Raji (cell line): ENCODE data around the gene FSTL4.

Source experiments
- POLR2A ChIP-seq: IDR thresholded peaks from 2 replicates; pipeline ENCODE4 v1.6.1; 2011; ENCODE audit warnings: low read depth, low read length, control low read depth; ENCODE audit not compliant: insufficient read depth

FSTL4 gene

GRCh38 chr5:133406977-133407632 is 205.2 kb downstream of the FSTL4 start:
- no peak for TF ChIP-seq POLR2A

DNA sequence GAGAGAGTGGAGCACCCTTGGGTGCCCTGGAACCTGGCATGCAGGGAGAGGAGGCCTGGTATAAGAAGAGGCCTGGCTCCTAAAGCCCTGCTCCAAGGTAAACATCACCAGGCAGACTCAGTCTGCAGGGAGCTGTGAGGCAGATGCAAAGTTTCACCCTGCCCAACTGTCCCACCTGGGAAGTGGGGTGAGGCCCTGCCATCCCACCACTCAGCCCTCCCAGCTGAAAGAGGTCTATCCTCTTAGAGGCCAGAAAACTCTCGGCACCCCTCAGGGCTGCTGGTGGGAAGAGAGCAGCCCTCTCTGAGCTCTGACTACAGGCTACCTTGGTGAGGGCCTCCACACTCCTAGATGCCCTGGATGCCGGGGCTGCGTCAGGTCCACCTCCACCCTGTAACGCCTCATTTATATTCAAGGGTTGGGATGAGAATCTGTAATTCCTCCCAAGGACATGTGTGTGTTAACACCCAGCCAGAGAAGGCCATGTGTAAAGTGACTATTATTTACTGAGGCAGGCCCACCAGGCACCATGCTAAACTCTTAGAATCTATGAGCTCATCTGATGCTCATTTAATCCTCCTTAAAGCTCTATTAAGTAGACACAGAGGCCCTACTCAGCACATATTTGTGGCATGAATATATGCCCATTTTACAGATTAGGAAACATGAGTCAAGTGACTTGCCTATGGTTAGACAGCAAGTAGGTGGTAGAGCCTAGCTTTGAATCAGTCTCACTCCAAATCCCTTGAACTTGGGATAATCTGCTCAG is 205.9 kb downstream of the FSTL4 start:
- TF ChIP-seq POLR2A = no peak

- no peak for TF ChIP-seq POLR2A
Observed at GRCh38 chr5:133405275-133406034, 206.9 kb downstream of the FSTL4 start.

DNA sequence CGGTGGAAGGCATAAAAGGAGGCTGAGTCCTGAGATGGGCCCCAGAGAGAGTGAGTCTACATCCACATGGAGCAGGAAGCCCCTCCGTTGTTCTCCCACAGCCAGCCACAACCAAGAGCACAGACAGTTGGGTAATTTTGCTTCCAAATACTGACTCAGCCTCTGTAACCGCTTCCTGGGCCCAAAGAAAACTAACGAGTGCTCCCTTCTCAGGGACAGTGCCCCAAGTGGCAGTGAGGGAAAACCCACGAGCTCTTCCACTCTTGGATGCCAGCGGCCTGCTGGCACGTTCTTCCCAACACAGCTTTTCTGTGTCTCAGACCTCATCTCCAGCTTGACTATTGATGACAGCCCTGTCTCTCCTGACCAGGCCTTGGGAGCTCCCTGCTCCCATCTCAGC is 207.6 kb downstream of the FSTL4 start:
- TF ChIP-seq POLR2A = no peak

- TF ChIP-seq POLR2A = no peak
Observed at GRCh38 chr5:133403741-133404364, 208.5 kb downstream of the FSTL4 start.

- no peak for TF ChIP-seq POLR2A
Observed at GRCh38 chr5:133402775-133403174, 209.6 kb downstream of the FSTL4 start.

DNA sequence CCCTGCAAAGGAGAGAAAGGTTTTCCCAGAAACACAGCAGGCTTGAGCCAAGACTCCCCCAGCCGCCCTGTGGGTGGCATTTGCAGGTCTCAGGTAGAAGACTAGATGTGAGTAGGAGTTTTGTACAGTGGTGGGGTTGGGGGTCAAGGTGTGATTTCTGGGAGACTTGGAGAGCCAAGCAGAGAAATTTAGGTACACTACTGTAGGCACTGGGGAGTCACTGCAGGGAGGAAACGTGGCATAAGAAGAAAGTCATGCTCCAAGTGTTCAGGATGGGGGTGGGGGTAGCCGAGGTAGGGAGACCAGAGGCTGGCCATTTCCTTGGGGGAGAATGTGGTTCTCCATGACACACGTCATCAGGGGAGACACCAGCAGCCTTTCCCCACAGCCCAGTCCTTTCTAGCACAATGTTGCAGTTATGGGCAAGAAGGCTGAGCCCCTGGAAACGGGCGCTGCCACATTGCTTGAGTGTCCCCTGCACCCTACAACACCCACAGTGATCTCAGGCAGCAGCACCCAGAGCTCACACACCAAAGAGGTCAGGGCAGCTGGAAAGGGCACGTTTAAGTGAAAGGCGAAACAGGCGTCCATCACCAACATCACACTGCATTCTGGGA is 210.5 kb downstream of the FSTL4 start:
- no peak for TF ChIP-seq POLR2A

DNA sequence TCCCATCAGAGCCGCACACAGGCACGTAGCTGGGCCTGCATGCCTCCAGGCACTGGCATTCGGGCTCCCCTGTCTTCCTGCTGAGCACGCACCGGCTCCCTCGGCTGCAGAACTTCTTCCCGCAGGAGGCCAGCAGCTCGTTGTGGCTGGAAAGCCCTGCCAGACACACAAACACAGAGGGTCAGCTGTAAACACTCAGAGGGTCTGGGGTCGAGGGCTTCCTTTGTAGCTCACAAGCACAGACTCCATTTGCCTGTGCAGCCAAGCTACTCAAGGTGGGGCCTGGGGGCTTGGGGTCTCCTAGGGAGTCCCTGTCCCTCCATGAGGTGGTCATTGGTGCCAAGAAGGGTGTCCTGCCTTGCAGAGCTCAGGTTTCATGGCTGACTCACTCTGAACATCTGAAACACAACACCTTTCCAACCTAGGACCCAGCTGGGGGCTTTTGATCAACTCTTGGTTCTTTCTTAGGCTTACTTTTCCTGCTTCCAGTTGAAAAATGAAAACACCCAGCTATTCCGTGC is 211.4 kb downstream of the FSTL4 start:
- TF ChIP-seq POLR2A = no peak

- no peak for TF ChIP-seq POLR2A
Observed at GRCh38 chr5:133400120-133400519, 212.2 kb downstream of the FSTL4 start.

DNA sequence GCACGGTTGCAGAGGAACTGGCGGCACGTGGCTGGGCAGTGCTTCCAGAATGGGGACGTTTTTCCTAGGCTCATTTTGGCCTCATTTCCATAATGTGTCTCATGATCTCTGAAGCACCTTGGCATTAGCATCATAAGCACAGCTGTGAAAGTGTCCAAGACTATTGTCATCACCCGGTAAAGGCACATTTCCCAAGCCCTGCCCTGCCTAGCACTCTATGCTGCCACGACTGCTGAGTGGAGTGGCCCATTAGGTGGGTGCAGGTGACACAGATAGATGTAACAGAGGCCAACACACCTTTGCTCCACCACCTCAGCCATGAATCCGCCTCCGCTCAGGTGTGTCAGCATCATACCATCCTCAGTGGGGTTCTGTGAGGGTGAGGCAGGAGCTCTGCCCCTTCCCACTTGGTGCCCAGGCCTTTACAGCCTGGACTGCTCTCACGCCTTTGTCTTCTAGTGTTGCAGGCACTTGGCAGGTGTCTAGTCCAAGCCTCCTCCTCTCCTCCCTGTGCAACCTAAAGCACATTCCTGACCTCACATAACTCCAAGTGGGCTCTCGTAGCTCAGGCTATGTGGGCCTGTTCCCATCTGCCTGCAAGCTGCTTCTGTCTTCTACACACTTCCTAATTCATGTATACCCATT is 213.0 kb downstream of the FSTL4 start:
- no peak for TF ChIP-seq POLR2A

GRCh38 chr5:133398646-133399101 is 213.7 kb downstream of the FSTL4 start:
- no peak for TF ChIP-seq POLR2A

- no peak for TF ChIP-seq POLR2A
Observed at GRCh38 chr5:133397990-133398645, 214.2 kb downstream of the FSTL4 start.

- no peak for TF ChIP-seq POLR2A
Observed at GRCh38 chr5:133397348-133397747, 215.0 kb downstream of the FSTL4 start.

DNA sequence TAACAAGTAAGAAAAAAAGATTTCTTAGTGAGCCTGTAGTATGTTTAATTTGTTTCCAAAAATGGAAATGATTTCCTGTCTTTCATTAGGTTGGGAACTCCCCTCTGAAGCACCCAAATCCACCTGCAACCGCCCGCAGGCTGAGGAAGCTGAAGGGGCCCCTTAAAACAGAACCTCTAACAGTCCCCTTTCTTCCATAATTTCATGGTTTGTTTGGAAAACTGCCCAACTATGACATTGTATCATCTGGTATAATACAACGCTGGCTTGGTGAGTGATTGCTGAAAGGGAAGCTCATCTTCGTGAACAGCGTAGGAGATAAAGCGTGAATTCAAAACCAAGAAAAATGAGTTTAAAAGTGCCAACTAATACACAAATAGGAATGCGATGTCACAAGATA is 215.5 kb downstream of the FSTL4 start:
- TF ChIP-seq POLR2A = no peak
